Activated CD4-positive, alpha-beta T cell treated with anti-CD3 and anti-CD28 coated beads, Interleukin-10, Interleukin-2, amounts not matched to agents 100 ng/mL and 50 ng/mL, durations not matched to agents 16 hours and 8 hours (primary cell): ENCODE results near the gene TBC1D16.

Experiments used
- DNase-seq: peaks from one replicate; pipeline ENCODE4 v3.0.0-alpha.2; 2020

Gene TBC1D16

DNA sequence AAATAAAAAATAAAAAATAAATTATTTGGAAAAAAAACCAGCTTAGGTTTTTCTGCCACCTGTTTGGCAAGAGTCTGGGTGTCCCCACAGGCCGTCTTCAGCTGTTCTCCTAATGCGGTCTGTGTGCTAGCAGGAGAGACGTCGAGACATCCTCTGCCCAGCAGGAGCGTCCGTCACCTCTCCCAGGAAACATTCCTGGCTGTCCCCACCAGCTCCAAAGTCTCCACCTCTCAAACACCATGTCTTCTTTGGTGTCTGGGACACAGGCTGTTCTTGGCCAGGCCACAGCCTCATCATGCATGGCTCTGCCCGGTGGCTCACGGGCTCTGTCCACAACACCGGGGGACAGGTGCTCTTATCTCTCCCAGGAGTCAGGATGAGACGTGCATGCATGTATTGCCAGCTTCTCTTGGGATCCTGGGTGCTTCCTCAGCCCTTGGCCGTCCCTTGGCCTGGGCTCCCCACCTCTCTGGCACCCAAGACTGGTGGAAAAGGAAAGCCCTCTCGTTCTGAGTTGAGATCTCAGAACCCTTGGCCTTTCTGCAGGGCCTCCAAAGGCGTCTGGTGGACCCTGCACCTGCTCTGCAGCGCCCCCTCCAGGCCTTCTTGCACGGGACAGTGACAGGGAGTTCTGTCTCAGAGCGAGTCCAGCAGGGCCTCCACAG, 111.6 kb downstream of the TBC1D16 start:
- DNase-seq: peak; percentile 45

GRCh38 chr17:79922798-79923197, 112.9 kb downstream of the TBC1D16 start:
- no peak for DNase-seq

- DNase-seq: no peak
These were observed 113.5 kb downstream of the TBC1D16 start for GRCh38 chr17:79922116-79922601.

- DNase-seq: no peak
These were observed 114.1 kb downstream of the TBC1D16 start for GRCh38 chr17:79921411-79922115.

- no peak for DNase-seq
These were observed 114.8 kb downstream of the TBC1D16 start for GRCh38 chr17:79920751-79921410.

GRCh38 chr17:79919862-79920720, 115.6 kb downstream of the TBC1D16 start:
- DNase-seq: no peak

GRCh38 chr17:79919164-79919585, 116.5 kb downstream of the TBC1D16 start:
- DNase-seq: no peak

DNA sequence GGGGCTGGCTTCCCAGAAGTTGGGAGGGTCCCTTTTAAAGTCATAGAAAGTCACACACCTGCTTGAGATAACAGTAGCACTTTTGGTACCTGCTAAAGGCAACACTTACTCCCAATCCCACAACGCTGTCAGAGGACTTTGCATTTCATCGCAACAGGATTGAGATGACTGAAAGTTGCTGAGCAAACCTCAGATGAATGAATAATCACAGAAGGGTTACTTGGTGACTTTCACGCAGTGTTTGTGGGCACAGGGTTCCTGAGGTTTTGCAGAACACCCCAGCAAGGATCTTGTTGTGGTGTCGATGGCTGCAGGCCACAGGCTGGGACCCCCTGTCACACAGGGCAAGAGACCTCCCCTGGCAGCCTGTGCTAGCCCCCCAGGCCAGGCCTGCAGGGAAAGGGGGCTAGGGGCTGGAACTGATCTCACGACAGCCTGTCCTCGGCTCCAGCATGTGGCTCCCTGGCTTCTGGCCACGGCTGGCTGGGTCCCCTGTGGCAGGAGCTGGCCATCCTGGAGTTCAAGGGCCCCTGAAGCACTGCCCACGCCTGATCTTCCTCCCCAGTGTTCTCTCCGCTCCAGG, 117.0 kb downstream of the TBC1D16 start:
- DNase-seq: no peak

DNA sequence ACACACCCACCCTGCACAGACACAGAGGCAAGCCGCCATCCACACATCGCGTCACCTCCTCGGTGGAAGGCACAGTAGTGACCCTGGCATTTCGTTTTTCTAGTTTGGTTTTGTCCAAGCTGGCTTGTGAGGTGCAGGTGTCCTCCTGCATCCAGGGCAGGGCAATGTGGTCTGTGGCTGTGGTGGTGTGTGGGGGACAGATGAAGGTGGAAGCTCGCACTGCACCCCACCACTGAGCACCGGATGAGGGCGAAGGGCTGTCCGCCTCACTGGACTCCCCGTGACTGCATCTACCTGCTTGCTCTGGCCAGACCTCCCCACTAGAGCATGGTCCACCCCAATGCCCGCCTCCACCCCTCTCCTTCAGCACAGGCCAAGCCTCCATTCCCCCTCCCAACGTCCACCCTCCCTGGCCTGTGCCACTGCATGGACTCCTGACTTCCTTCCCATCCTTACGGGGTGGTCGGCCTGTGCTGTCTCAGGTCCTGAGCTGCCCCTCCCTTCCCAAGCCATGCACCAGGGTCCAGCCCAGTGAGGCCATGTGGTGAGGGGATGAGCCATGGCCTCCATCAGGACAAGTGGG, 117.7 kb downstream of the TBC1D16 start:
- no peak for DNase-seq

- DNase-seq: no peak
These were observed 118.4 kb downstream of the TBC1D16 start for GRCh38 chr17:79916991-79917901.

- no peak for DNase-seq
These were observed 119.2 kb downstream of the TBC1D16 start for GRCh38 chr17:79916506-79916905.

- no peak for DNase-seq
These were observed 119.7 kb downstream of the TBC1D16 start for GRCh38 chr17:79915850-79916430.

- DNase-seq: no peak
These were observed 120.6 kb downstream of the TBC1D16 start for GRCh38 chr17:79914813-79915740.

DNA sequence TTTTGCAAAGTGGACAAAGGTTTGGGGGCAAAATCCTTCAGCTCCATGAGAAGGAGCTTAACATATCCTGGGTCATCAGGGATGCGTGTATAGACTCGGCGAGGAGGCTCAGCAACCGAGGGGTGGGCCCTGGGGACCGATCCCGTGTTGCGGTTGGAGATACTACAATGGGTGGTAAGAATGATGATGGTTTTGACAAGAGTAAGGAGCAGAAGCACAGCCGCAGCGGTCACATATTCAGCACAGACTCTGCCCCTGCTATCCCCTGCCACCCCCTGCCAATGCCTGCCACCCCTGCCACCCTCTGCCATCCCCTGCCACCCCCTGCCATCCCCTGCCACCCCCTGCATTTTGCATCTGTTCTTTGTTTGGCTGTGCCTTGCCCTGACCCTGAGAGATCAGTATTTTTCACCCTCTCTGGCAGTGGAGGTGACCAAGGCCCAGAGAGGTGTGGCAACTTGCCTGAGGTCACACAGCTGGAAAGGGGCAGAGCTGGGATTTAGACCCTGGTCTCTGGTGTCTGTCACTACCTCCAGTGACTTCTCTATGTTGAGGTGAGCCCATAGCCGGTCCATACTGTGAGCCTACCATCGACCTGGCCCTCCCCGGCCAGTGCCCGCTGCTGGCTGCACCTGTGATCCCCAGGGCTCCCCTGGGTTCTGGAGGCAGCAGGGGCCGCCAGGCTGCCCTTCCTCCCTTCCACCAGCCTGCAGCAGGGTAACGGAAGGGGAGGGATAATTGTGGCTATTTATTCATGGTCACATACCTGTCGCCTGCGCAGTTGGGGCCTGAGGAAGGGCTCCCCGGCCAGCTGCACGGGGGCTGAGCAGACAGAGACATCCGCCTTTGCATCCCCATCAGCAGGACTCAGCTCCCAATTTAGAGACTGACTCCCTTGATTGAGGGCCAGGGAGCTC, 121.5 kb downstream of the TBC1D16 start:
- DNase-seq: no peak

GRCh38 chr17:79913451-79913850, 122.2 kb downstream of the TBC1D16 start:
- no peak for DNase-seq

- no peak for DNase-seq
These were observed 122.9 kb downstream of the TBC1D16 start for GRCh38 chr17:79912552-79913330.
